IMR-90 (cell line): ENCODE results near the gene ATP1A4.

Experiments used
- CEBPB ChIP-seq: IDR thresholded peaks from 2 replicates; pipeline ENCODE4 v1.6.1; 2012; ENCODE audit warnings: low read depth, low read length, improper control_type of control experiment
- ELK1 ChIP-seq: fragments of 150-350 bp; IDR thresholded peaks from 2 replicates; pipeline ENCODE4 v1.6.1; 2016; ENCODE audit warnings: low read depth, mild to moderate bottlenecking, low read length, moderate library complexity, borderline replicate concordance
- POLR2A ChIP-seq: IDR thresholded peaks from 2 replicates; pipeline ENCODE4 v1.6.1; 2012; ENCODE audit warnings: mild to moderate bottlenecking, low read depth, low read length
- TF ChIP-seq, protein P1 (sequence below): conservative IDR thresholded peaks from 2 replicates; pipeline ENCODE4 v1.5.1; 2012; ENCODE audit warnings: mild to moderate bottlenecking, low read depth, low read length, improper control_type of control experiment

GRCh38 chr1:160222546-160222945, 71.1 kb downstream of the ATP1A4 start:
- TF ChIP-seq, protein P1, sequence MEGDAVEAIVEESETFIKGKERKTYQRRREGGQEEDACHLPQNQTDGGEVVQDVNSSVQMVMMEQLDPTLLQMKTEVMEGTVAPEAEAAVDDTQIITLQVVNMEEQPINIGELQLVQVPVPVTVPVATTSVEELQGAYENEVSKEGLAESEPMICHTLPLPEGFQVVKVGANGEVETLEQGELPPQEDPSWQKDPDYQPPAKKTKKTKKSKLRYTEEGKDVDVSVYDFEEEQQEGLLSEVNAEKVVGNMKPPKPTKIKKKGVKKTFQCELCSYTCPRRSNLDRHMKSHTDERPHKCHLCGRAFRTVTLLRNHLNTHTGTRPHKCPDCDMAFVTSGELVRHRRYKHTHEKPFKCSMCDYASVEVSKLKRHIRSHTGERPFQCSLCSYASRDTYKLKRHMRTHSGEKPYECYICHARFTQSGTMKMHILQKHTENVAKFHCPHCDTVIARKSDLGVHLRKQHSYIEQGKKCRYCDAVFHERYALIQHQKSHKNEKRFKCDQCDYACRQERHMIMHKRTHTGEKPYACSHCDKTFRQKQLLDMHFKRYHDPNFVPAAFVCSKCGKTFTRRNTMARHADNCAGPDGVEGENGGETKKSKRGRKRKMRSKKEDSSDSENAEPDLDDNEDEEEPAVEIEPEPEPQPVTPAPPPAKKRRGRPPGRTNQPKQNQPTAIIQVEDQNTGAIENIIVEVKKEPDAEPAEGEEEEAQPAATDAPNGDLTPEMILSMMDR = no peak
- TF ChIP-seq CEBPB (no peak), POLR2A (no peak), ELK1 (no peak)
